Measurements from ENCODE around the gene SH3BP1.

GRCh38 chr22:37631448-37632173, 7.9 kb upstream of the SH3BP1 start:
- TF ChIP-seq CTCF (conservative IDR thresholded peaks at IDR 0.05; ENCODE audit: low read depth in 2 of 2) (no peak), REST (IDR thresholded peaks at IDR 0.05; ENCODE audit: unreplicated experiment) (no peak), EZH2 (IDR thresholded peaks at IDR 0.05; ENCODE audit: low read depth, unreplicated experiment) (no peak), POLR2AphosphoS5 (IDR thresholded peaks at IDR 0.05; ENCODE audit: low read depth) (0 out of 2 replicates have a peak, but pooled peaks have one; percentile 4), EZH2phosphoT487 (IDR thresholded peaks at IDR 0.05; ENCODE audit: unreplicated experiment) (no peak), STAT1 (IDR thresholded peaks at IDR 0.05; ENCODE audit: unreplicated experiment) (no peak), ZNF462 (CRISPR knock-in tag; IDR thresholded peaks at IDR 0.05) (no peak), JUNB (IDR thresholded peaks at IDR 0.05; ENCODE audit: unreplicated experiment) (no peak), CREB1 (CRISPR knock-in tag; IDR thresholded peaks at IDR 0.05; ENCODE audit: low read depth) (no peak)

Measured in GM23338 (cell line).